Upper lobe of right lung (tissue), 1 donor: ENCODE results near the gene JAM3. TPM values are rescaled to one million over a fixed set of nuclear protein-coding genes. Genes with fewer than 3 reads are reported as not detected.

Experiments used
- ATAC-seq: fragments of 200-7000 bp; cut with Tn5 transposase; one replicate; pipeline ENCODE4 v1.9.1; 2020; ENCODE audit warnings: mild to moderate bottlenecking, moderate library complexity
- DNase-seq: peaks from one replicate; pipeline ENCODE4 v3.0.0-alpha.2; 2020
- H3K27ac ChIP-seq: fragments of 200-600 bp; one replicate; pipeline ENCODE4 v1.8.0; 2022
- H3K27me3 ChIP-seq: fragments of 200-600 bp; one replicate; pipeline ENCODE4 v1.8.0; 2022; ENCODE audit warnings: mild to moderate bottlenecking
- H3K36me3 ChIP-seq: fragments of 200-600 bp; one replicate; pipeline ENCODE4 v1.8.0; 2022
- H3K4me1 ChIP-seq: fragments of 200-600 bp; one replicate; pipeline ENCODE4 v1.8.0; 2022
- H3K4me3 ChIP-seq: fragments of 200-600 bp; one replicate; pipeline ENCODE4 v1.8.0; 2022; ENCODE audit warnings: mild to moderate bottlenecking
- H3K9me3 ChIP-seq: fragments of 200-600 bp; one replicate; pipeline ENCODE4 v1.8.0; 2022
- CTCF ChIP-seq: fragments of 200-600 bp; IDR thresholded peaks from one replicate; pipeline ENCODE4 v1.8.0; 2022; ENCODE audit warnings: antibody characterized with exemption
- intact Hi-C: fragments of 100-400 bp; cut with DNase I; formaldehyde crosslinking; loops from one replicate; pipeline ENCODE4 v1.11.0; 2022
- total RNA-seq: library from RNA; stranded (reverse); fragmentation: NEBNext Ultra II Directional; extraction: Animal tissue kit (Norgen Biotek cat#: 25700); gene quantifications from one replicate; pipeline ENCODE4 v1.2.1, GENCODE V29; 2021
- donor health status: DM: no; HTN: yes; CAD: no; lungs with severe emphysema.

The JAM3 gene
- total RNA-seq, 1 donor from 2014 or later = 26.9 TPM

- Histone ChIP-seq H3K36me3 (peaks cover 67% of the 10 kb centered on the region), H3K9me3 (no peaks in the 10 kb centered on the region), H3K27ac (no peak overlapping the region), H3K4me3 (no peak overlapping the region), H3K4me1 (no peaks in the 10 kb centered on the region), H3K27me3 (no peaks in the 10 kb centered on the region)
- ATAC-seq (no peak), DNase-seq (no peak)
- TF ChIP-seq CTCF = no peak
- intact Hi-C loops = no loop called here
Observed at GRCh38 chr11:134155456-134155855, 86.6 kb downstream of the JAM3 start.

GRCh38 chr11:134155946-134156865, 87.3 kb downstream of the JAM3 start:
- Histone ChIP-seq H3K4me3 (no peak overlapping the region), H3K27ac (no peak overlapping the region), H3K4me1 (no peaks in the 10 kb centered on the region), H3K9me3 (no peaks in the 10 kb centered on the region), H3K36me3 (peaks cover 67% of the 10 kb centered on the region), H3K27me3 (no peaks in the 10 kb centered on the region)
- no peak for TF ChIP-seq CTCF
- DNase-seq = no peak
- no peak for ATAC-seq
- intact Hi-C loops = no loop called here

- Histone ChIP-seq H3K36me3 (peaks cover 62% of the 10 kb centered on the region), H3K9me3 (no peaks in the 10 kb centered on the region), H3K27ac (no peak overlapping the region), H3K4me1 (no peaks in the 10 kb centered on the region), H3K27me3 (no peaks in the 10 kb centered on the region), H3K4me3 (no peak overlapping the region)
- ATAC-seq = no peak
- intact Hi-C loops = no loop called here
- TF ChIP-seq CTCF = no peak
- no peak for DNase-seq
Observed at GRCh38 chr11:134157451-134157850, 88.6 kb downstream of the JAM3 start.

- no peaks in the 10 kb centered on the region for H3K9me3 ChIP-seq
- no peaks in the 10 kb centered on the region for H3K27me3 ChIP-seq
- no peaks in the 10 kb centered on the region for H3K4me1 ChIP-seq
- ATAC-seq (no peak), DNase-seq (no peak)
- intact Hi-C loops = no loop called here
- no peak overlapping the region for H3K27ac ChIP-seq
- peaks cover 59% of the 10 kb centered on the region for H3K36me3 ChIP-seq
- no peak for TF ChIP-seq CTCF
- H3K4me3 ChIP-seq = no peak overlapping the region
Observed at GRCh38 chr11:134158023-134158422, 89.2 kb downstream of the JAM3 start.

- no peak overlapping the region for H3K27ac ChIP-seq
- intact Hi-C loops = no loop called here
- no peaks in the 10 kb centered on the region for H3K27me3 ChIP-seq
- no peaks in the 10 kb centered on the region for H3K9me3 ChIP-seq
- H3K4me3 ChIP-seq = no peak overlapping the region
- no peak for TF ChIP-seq CTCF
- no peaks in the 10 kb centered on the region for H3K4me1 ChIP-seq
- peaks cover 62% of the 10 kb centered on the region for H3K36me3 ChIP-seq
- no peak for DNase-seq
- no peak for ATAC-seq
Observed at GRCh38 chr11:134159652-134160051, 90.8 kb downstream of the JAM3 start.
